ENCODE results near the gene KLK3.
"Not testable (repeated sequence)": the region's sequence is repeated elsewhere in the genome, so short reads cannot be mapped to it uniquely, and the experiment has no call there.

The KLK3 gene

GRCh38 chr19:50854636-50855410 is at the start of gene KLK3:
Gene KLK3, plus strand, starts transcription at chr19:50854915. Its CDS starts 41 bp downstream, at chr19:50854956.
- H3K36me3 ChIP-seq (ENCODE audit: control insufficient read depth in 5 of 5, insufficient read depth in 5 of 5, low read length in 5 of 5): no peaks in the 10 kb centered on the region
- no peaks in the 10 kb centered on the region for H3K9me3 ChIP-seq (ENCODE audit: control insufficient read depth in 5 of 5, low read length in 5 of 5)
- H3K4me1 ChIP-seq (ENCODE audit: control insufficient read depth in 5 of 5, insufficient read depth in 5 of 5, low read length in 5 of 5): no peaks in the 10 kb centered on the region
- H3K27ac ChIP-seq (ENCODE audit: low read depth, low read length): no peak within 1 kb of the TSS
- H3K27me3 ChIP-seq (ENCODE audit: control insufficient read depth in 5 of 5, insufficient read depth in 4 of 5, low read length in 5 of 5): peaks cover 26 to 48% (median 42%) of the 10 kb centered on the region in 5 donors
- no peak within 1 kb of the TSS for H3K4me3 ChIP-seq (ENCODE audit: low read depth in 1 of 5, low read length in 5 of 5)
- H3K9ac ChIP-seq (ENCODE audit: low read length in 5 of 5): no peak within 1 kb of the TSS

- Histone ChIP-seq H3K36me3 (ENCODE audit: control insufficient read depth in 5 of 5, insufficient read depth in 5 of 5, low read length in 5 of 5) (no peaks in the 10 kb centered on the region), H3K27me3 (ENCODE audit: control insufficient read depth in 5 of 5, insufficient read depth in 4 of 5, low read length in 5 of 5) (peaks cover 0 to 16% (median 12%) of the 10 kb centered on the region in 5 donors), H3K9ac (ENCODE audit: low read length in 5 of 5) (no peak overlapping the region), H3K27ac (ENCODE audit: low read depth, low read length) (no peak overlapping the region), H3K4me1 (ENCODE audit: control insufficient read depth in 5 of 5, insufficient read depth in 5 of 5, low read length in 5 of 5) (peaks cover 0 to 16% (median 6%) of the 10 kb centered on the region in 5 donors), H3K4me3 (ENCODE audit: low read depth in 1 of 5, low read length in 5 of 5) (no peak overlapping the region), H3K9me3 (ENCODE audit: control insufficient read depth in 5 of 5, low read length in 5 of 5) (no peaks in the 10 kb centered on the region)
Observed at GRCh38 chr19:50808856-50809255, 45.9 kb upstream of the KLK3 start.

GRCh38 chr19:50811622-50812238 is 43.0 kb upstream of the KLK3 start:
- not testable (repeated sequence) for H3K36me3 ChIP-seq (ENCODE audit: control insufficient read depth in 5 of 5, insufficient read depth in 5 of 5, low read length in 5 of 5); H3K9ac ChIP-seq (ENCODE audit: low read length in 5 of 5); H3K4me1 ChIP-seq (ENCODE audit: control insufficient read depth in 5 of 5, insufficient read depth in 5 of 5, low read length in 5 of 5); H3K4me3 ChIP-seq (ENCODE audit: low read depth in 1 of 5, low read length in 5 of 5); H3K9me3 ChIP-seq (ENCODE audit: control insufficient read depth in 5 of 5, low read length in 5 of 5); H3K27ac ChIP-seq (ENCODE audit: low read depth, low read length)
- peaks cover 3 to 29% (median 18%) of the 10 kb centered on the region in 5 donors for H3K27me3 ChIP-seq (ENCODE audit: control insufficient read depth in 5 of 5, insufficient read depth in 4 of 5, low read length in 5 of 5)

GRCh38 chr19:50812474-50812873 is 42.2 kb upstream of the KLK3 start:
- H3K36me3 ChIP-seq (ENCODE audit: control insufficient read depth in 5 of 5, insufficient read depth in 5 of 5, low read length in 5 of 5): no peaks in the 10 kb centered on the region
- no peak overlapping the region for H3K27ac ChIP-seq (ENCODE audit: low read depth, low read length)
- H3K27me3 ChIP-seq (ENCODE audit: control insufficient read depth in 5 of 5, insufficient read depth in 4 of 5, low read length in 5 of 5): peaks cover 7 to 36% (median 22%) of the 10 kb centered on the region in 5 donors
- H3K4me3 ChIP-seq (ENCODE audit: low read depth in 1 of 5, low read length in 5 of 5): no peak overlapping the region
- peaks cover 0 to 4% (median 0%) of the 10 kb centered on the region in 5 donors for H3K9me3 ChIP-seq (ENCODE audit: control insufficient read depth in 5 of 5, low read length in 5 of 5)
- H3K9ac ChIP-seq (ENCODE audit: low read length in 5 of 5): no peak overlapping the region
- H3K4me1 ChIP-seq (ENCODE audit: control insufficient read depth in 5 of 5, insufficient read depth in 5 of 5, low read length in 5 of 5): no peaks in the 10 kb centered on the region

GRCh38 chr19:50814883-50815282 is 39.8 kb upstream of the KLK3 start:
- Histone ChIP-seq H3K27ac (ENCODE audit: low read depth, low read length) (no peak overlapping the region), H3K27me3 (ENCODE audit: control insufficient read depth in 5 of 5, insufficient read depth in 4 of 5, low read length in 5 of 5) (peaks cover 26 to 58% (median 44%) of the 10 kb centered on the region in 5 donors), H3K9ac (ENCODE audit: low read length in 5 of 5) (no peak overlapping the region), H3K36me3 (ENCODE audit: control insufficient read depth in 5 of 5, insufficient read depth in 5 of 5, low read length in 5 of 5) (no peaks in the 10 kb centered on the region), H3K4me1 (ENCODE audit: control insufficient read depth in 5 of 5, insufficient read depth in 5 of 5, low read length in 5 of 5) (peaks cover 0 to 5% (median 5%) of the 10 kb centered on the region in 5 donors), H3K4me3 (ENCODE audit: low read depth in 1 of 5, low read length in 5 of 5) (no peak overlapping the region), H3K9me3 (ENCODE audit: control insufficient read depth in 5 of 5, low read length in 5 of 5) (peaks cover 0 to 4% (median 0%) of the 10 kb centered on the region in 5 donors)

- Histone ChIP-seq H3K9me3 (ENCODE audit: control insufficient read depth in 5 of 5, low read length in 5 of 5) (peaks cover 0 to 4% (median 0%) of the 10 kb centered on the region in 5 donors), H3K4me3 (ENCODE audit: low read depth in 1 of 5, low read length in 5 of 5) (no peak overlapping the region), H3K9ac (ENCODE audit: low read length in 5 of 5) (no peak overlapping the region), H3K4me1 (ENCODE audit: control insufficient read depth in 5 of 5, insufficient read depth in 5 of 5, low read length in 5 of 5) (peaks cover 0 to 5% (median 5%) of the 10 kb centered on the region in 5 donors), H3K27ac (ENCODE audit: low read depth, low read length) (no peak overlapping the region), H3K36me3 (ENCODE audit: control insufficient read depth in 5 of 5, insufficient read depth in 5 of 5, low read length in 5 of 5) (no peaks in the 10 kb centered on the region), H3K27me3 (ENCODE audit: control insufficient read depth in 5 of 5, insufficient read depth in 4 of 5, low read length in 5 of 5) (peaks cover 29 to 62% (median 47%) of the 10 kb centered on the region in 5 donors)
Observed at GRCh38 chr19:50815439-50815838, 39.3 kb upstream of the KLK3 start.

GRCh38 chr19:50817941-50818858 is 36.5 kb upstream of the KLK3 start:
- H3K36me3 ChIP-seq (ENCODE audit: control insufficient read depth in 5 of 5, insufficient read depth in 5 of 5, low read length in 5 of 5): no peaks in the 10 kb centered on the region
- peaks cover 1 to 7% (median 5%) of the 10 kb centered on the region in 5 donors for H3K4me1 ChIP-seq (ENCODE audit: control insufficient read depth in 5 of 5, insufficient read depth in 5 of 5, low read length in 5 of 5)
- no peak overlapping the region for H3K27ac ChIP-seq (ENCODE audit: low read depth, low read length)
- H3K4me3 ChIP-seq (ENCODE audit: low read depth in 1 of 5, low read length in 5 of 5): peak overlapping the region in 3 of 5 donors; percentile 31 to 53 (median 35)
- H3K9me3 ChIP-seq (ENCODE audit: control insufficient read depth in 5 of 5, low read length in 5 of 5): peaks cover 0 to 4% (median 0%) of the 10 kb centered on the region in 5 donors
- H3K27me3 ChIP-seq (ENCODE audit: control insufficient read depth in 5 of 5, insufficient read depth in 4 of 5, low read length in 5 of 5): peaks cover 29 to 71% (median 57%) of the 10 kb centered on the region in 5 donors
- H3K9ac ChIP-seq (ENCODE audit: low read length in 5 of 5): no peak overlapping the region

GRCh38 chr19:50818859-50819472 is 35.7 kb upstream of the KLK3 start:
- peaks cover 29 to 79% (median 59%) of the 10 kb centered on the region in 5 donors for H3K27me3 ChIP-seq (ENCODE audit: control insufficient read depth in 5 of 5, insufficient read depth in 4 of 5, low read length in 5 of 5)
- H3K36me3 ChIP-seq (ENCODE audit: control insufficient read depth in 5 of 5, insufficient read depth in 5 of 5, low read length in 5 of 5): no peaks in the 10 kb centered on the region
- H3K9me3 ChIP-seq (ENCODE audit: control insufficient read depth in 5 of 5, low read length in 5 of 5): peaks cover 0 to 4% (median 0%) of the 10 kb centered on the region in 5 donors
- no peak overlapping the region for H3K27ac ChIP-seq (ENCODE audit: low read depth, low read length)
- H3K4me1 ChIP-seq (ENCODE audit: control insufficient read depth in 5 of 5, insufficient read depth in 5 of 5, low read length in 5 of 5): peaks cover 1 to 7% (median 5%) of the 10 kb centered on the region in 5 donors
- H3K9ac ChIP-seq (ENCODE audit: low read length in 5 of 5): no peak overlapping the region
- no peak overlapping the region for H3K4me3 ChIP-seq (ENCODE audit: low read depth in 1 of 5, low read length in 5 of 5)

GRCh38 chr19:50819636-50820035 is 35.1 kb upstream of the KLK3 start:
- no peaks in the 10 kb centered on the region for H3K36me3 ChIP-seq (ENCODE audit: control insufficient read depth in 5 of 5, insufficient read depth in 5 of 5, low read length in 5 of 5)
- H3K27me3 ChIP-seq (ENCODE audit: control insufficient read depth in 5 of 5, insufficient read depth in 4 of 5, low read length in 5 of 5): peaks cover 29 to 79% (median 59%) of the 10 kb centered on the region in 5 donors
- H3K27ac ChIP-seq (ENCODE audit: low read depth, low read length): no peak overlapping the region
- H3K9me3 ChIP-seq (ENCODE audit: control insufficient read depth in 5 of 5, low read length in 5 of 5): peaks cover 0 to 4% (median 0%) of the 10 kb centered on the region in 5 donors
- H3K4me3 ChIP-seq (ENCODE audit: low read depth in 1 of 5, low read length in 5 of 5): no peak overlapping the region
- peaks cover 1 to 7% (median 5%) of the 10 kb centered on the region in 5 donors for H3K4me1 ChIP-seq (ENCODE audit: control insufficient read depth in 5 of 5, insufficient read depth in 5 of 5, low read length in 5 of 5)
- H3K9ac ChIP-seq (ENCODE audit: low read length in 5 of 5): no peak overlapping the region

All from subcutaneous abdominal adipose tissue (tissue), 5 donors.